IMR-90 (cell line): Measurements from ENCODE around the gene NALCN. TPM values are rescaled to one million over a fixed set of nuclear protein-coding genes. Genes with fewer than 3 reads are reported as not detected.
A peak's percentile ranks its signal among the peaks of the same experiment; 100 is the strongest.

Experiments
- ATAC-seq: fragments of 200-7000 bp; cut with Tn5 transposase; 2 replicates; pipeline ENCODE4 v1.9.1; 2020; ENCODE audit warnings: low read depth, mild to moderate bottlenecking, moderate library complexity
- BruUV-seq: library from RNA; stranded (reverse); fragments of 400-500 nt; replicated peaks from 2 replicates; lab custom pipeline; 2021; lab: Mats Ljungman, UMichigan
- CTCF ChIA-PET: fragments of 300-600 bp; formaldehyde crosslinking; extraction: SDS; loops from one replicate; lab custom pipeline; 2021; ENCODE audit warnings: antibody characterized with exemption; lab: Yijun Ruan, JAX
- POLR2A ChIA-PET: fragments of 300-600 bp; sonication (Branson Sonifier 250); formaldehyde crosslinking; loops from one replicate; lab custom pipeline; 2022; ENCODE audit warnings: antibody characterized with exemption; ENCODE audit not compliant: unreplicated experiment; lab: Charles Lee
- DNase-seq: peaks from one replicate; pipeline ENCODE4 v3.0.0; 2013
- H2AFZ ChIP-seq: replicated peaks from 2 replicates; pipeline ENCODE3; 2013; ENCODE audit warnings: low read length, mild to moderate bottlenecking; ENCODE audit not compliant: poor library complexity
- H2AK5ac ChIP-seq: 2 replicates; pipeline ENCODE4 v1.6.1; 2013; ENCODE audit warnings: low read depth, low read length, inconsistent platforms
- H2AK9ac ChIP-seq: replicated peaks from 2 replicates; pipeline ENCODE3; 2013; ENCODE audit warnings: mild to moderate bottlenecking, low read depth, low read length, moderate library complexity; ENCODE audit not compliant: poor library complexity
- H2BK120ac ChIP-seq: 2 replicates; pipeline ENCODE4 v1.6.1; 2013; ENCODE audit warnings: low read depth, low read length, inconsistent platforms
- H2BK15ac ChIP-seq: 3 replicates; pipeline ENCODE4 v1.6.1; 2013; ENCODE audit warnings: low read depth, low read length, inconsistent platforms
- H2BK20ac ChIP-seq: 2 replicates; pipeline ENCODE4 v1.6.1; 2013; ENCODE audit warnings: low read depth, mild to moderate bottlenecking, inconsistent platforms, low read length, moderate library complexity
- H2BK5ac ChIP-seq: 2 replicates; pipeline ENCODE4 v1.6.1; 2013; ENCODE audit warnings: mild to moderate bottlenecking, low read depth, low read length, inconsistent platforms; ENCODE audit not compliant: poor library complexity, severe bottlenecking
- H3K14ac ChIP-seq: replicated peaks from 2 replicates; pipeline ENCODE4 v1.6.1; 2013; ENCODE audit warnings: low read depth, low read length, inconsistent platforms
- H3K18ac ChIP-seq: 2 replicates; pipeline ENCODE4 v1.6.1; 2013; ENCODE audit warnings: low read depth, low read length, control low read depth
- H3K23ac ChIP-seq: 2 replicates; pipeline ENCODE4 v1.6.1; 2013; ENCODE audit warnings: low read depth, low read length, inconsistent platforms
- H3K27ac ChIP-seq: 2 replicates; pipeline ENCODE4 v1.5.1; 2013; ENCODE audit warnings: mild to moderate bottlenecking, control low read depth, low read length; ENCODE audit not compliant: insufficient read depth
- H3K27me3 ChIP-seq: 2 replicates; pipeline ENCODE4 v1.6.1; 2013; ENCODE audit warnings: low read length; ENCODE audit not compliant: control insufficient read depth, insufficient read depth
- H3K36me3 ChIP-seq: 2 replicates; pipeline ENCODE4 v1.6.1; 2013; ENCODE audit warnings: low read length, mixed read lengths; ENCODE audit not compliant: control insufficient read depth, insufficient read depth
- H3K4ac ChIP-seq: 2 replicates; pipeline ENCODE4 v1.6.1; 2013; ENCODE audit warnings: low read depth, low read length, inconsistent platforms
- H3K4me1 ChIP-seq: 2 replicates; pipeline ENCODE4 v1.6.1; 2013; ENCODE audit warnings: low read length, mixed read lengths; ENCODE audit not compliant: control insufficient read depth, insufficient read depth
- H3K4me2 ChIP-seq: 2 replicates; pipeline ENCODE4 v1.6.1; 2013; ENCODE audit warnings: low read depth, mild to moderate bottlenecking, control low read depth, low read length, moderate library complexity
- H3K4me3 ChIP-seq: 2 replicates; pipeline ENCODE4 v1.5.1; 2013; ENCODE audit warnings: low read depth, mild to moderate bottlenecking, control low read depth, low read length, moderate library complexity; ENCODE audit not compliant: insufficient read depth
- H3K56ac ChIP-seq: 2 replicates; pipeline ENCODE4 v1.6.1; 2013; ENCODE audit warnings: low read length, inconsistent platforms; ENCODE audit not compliant: insufficient read depth; ENCODE audit errors: extremely low read depth
- H3K79me1 ChIP-seq, 2 experiments: 2 replicates each; pipeline ENCODE4 v1.6.1; 2013; ENCODE audit warnings: low read length in 2 of 2, inconsistent platforms in 1 of 2, low read depth in 1 of 2
- H3K9ac ChIP-seq: 2 replicates; pipeline ENCODE4 v1.6.1; 2013; ENCODE audit warnings: low read depth, low read length, control low read depth
- H3K9me1 ChIP-seq: 2 replicates; pipeline ENCODE4 v1.6.1; 2013; ENCODE audit warnings: low read length, inconsistent platforms; ENCODE audit not compliant: insufficient read depth
- H3K9me3 ChIP-seq: 2 replicates; pipeline ENCODE4 v1.6.1; 2013; ENCODE audit warnings: low read length; ENCODE audit not compliant: control insufficient read depth, insufficient read depth
- H4K20me1 ChIP-seq: 2 replicates; pipeline ENCODE4 v1.6.1; 2013; ENCODE audit warnings: low read length, inconsistent platforms; ENCODE audit not compliant: insufficient read depth
- H4K5ac ChIP-seq: 2 replicates; pipeline ENCODE4 v1.6.1; 2013; ENCODE audit warnings: mild to moderate bottlenecking, low read depth, low read length, control low read depth
- H4K8ac ChIP-seq, 2 experiments: 2 replicates each; pipeline ENCODE4 v1.6.1; 2013; ENCODE audit warnings: low read depth in 2 of 2, low read length in 2 of 2, control low read depth in 1 of 2, inconsistent platforms in 1 of 2
- H4K91ac ChIP-seq: 2 replicates; pipeline ENCODE4 v1.6.1; 2013; ENCODE audit warnings: low read depth, low read length, inconsistent platforms; ENCODE audit not compliant: insufficient read depth
- BHLHE40 ChIP-seq: fragments of 150-350 bp; IDR thresholded peaks from 2 replicates; pipeline ENCODE4 v1.6.1; 2016; ENCODE audit warnings: mild to moderate bottlenecking, low read depth, low read length
- CTCF ChIP-seq: conservative IDR thresholded peaks from 2 replicates; pipeline ENCODE4 v1.5.1; 2012; ENCODE audit warnings: mild to moderate bottlenecking, low read depth, low read length, improper control_type of control experiment
- MAFK ChIP-seq: IDR thresholded peaks from 2 replicates; pipeline ENCODE4 v1.6.1; 2012; ENCODE audit warnings: low read depth, low read length, improper control_type of control experiment
- SMC3 ChIP-seq: fragments of 150-350 bp; IDR thresholded peaks from 2 replicates; pipeline ENCODE4 v1.6.1; 2016; ENCODE audit warnings: low read depth, mild to moderate bottlenecking, antibody characterized with exemption, low read length, moderate library complexity
- WGBS, 2 experiments: methylation state at CpG; one replicate each; pipeline versions ENCODE4 v1.1.5 to v1.1.7; 2013; ENCODE audit warnings: missing lambda C conversion rate in 2 of 2; ENCODE audit not compliant: insufficient read length in 1 of 2; ENCODE audit errors: extremely low coverage in 2 of 2; 5-methylcytosine and 5-hydroxymethylcytosine counted together
- dilution Hi-C: fragments of 300-500 bp; cut with HindIII; formaldehyde crosslinking; loops from one replicate; pipeline ENCODE4 v1.14.3; 2018; ENCODE audit warnings: low sequenced_read_pairs; ENCODE audit not compliant: unreplicated experiment
- in situ Hi-C: fragments of 300-500 bp; cut with MboI; formaldehyde crosslinking; loops from 3 replicates; pipeline ENCODE4 v1.14.3; 2019; ENCODE audit warnings: low sequenced_read_pairs, inconsistent platforms, mixed read lengths
- intact Hi-C: fragments of 100-400 bp; cut with micrococcal nuclease; formaldehyde crosslinking; loops from 2 replicates; pipeline ENCODE4 v1.10.0; 2022
- polyA plus RNA-seq, 3 experiments: library from polyadenylated mRNA; depleted of rRNA; stranded (reverse); fragments of >200 nt; gene quantifications; 2 replicates each; pipeline ENCODE4 v1.2.3, GENCODE V29; 2012; ENCODE audit warnings: low replicate concordance in 1 of 3
- total RNA-seq: library from RNA; depleted of rRNA; stranded (reverse); fragments of >200 nt; gene quantifications from 2 replicates; pipeline ENCODE4 v1.2.3, GENCODE V29; 2012

The NALCN gene
- total and polyA plus RNA-seq, 2 of the 4 experiments (the other 2 are of a cell fraction): 2.9 to 4.8 TPM

- H3K9me3 ChIP-seq: no peaks in the 10 kb centered on the region
- no peak overlapping the region for H3K4me3 ChIP-seq
- no peak overlapping the region for H3K56ac ChIP-seq
- ChIA-PET POLR2A (no interaction called here), CTCF (no interaction called here)
- H3K27ac ChIP-seq: no peak overlapping the region
- no peak overlapping the region for H3K18ac ChIP-seq
- no peak overlapping the region for H3K9ac ChIP-seq
- H3K4ac ChIP-seq: no peak overlapping the region
- H3K9me1 ChIP-seq: no peaks in the 10 kb centered on the region
- no peak overlapping the region for H4K8ac ChIP-seq
- no peak overlapping the region for H2BK15ac ChIP-seq
- no peak overlapping the region for H3K23ac ChIP-seq
- no peak overlapping the region for H3K14ac ChIP-seq
- H3K36me3 ChIP-seq: no peaks in the 10 kb centered on the region
- DNase-seq (peak; percentile 7), ATAC-seq (peak; percentile 35; the same call in 1 of the 2 replicates)
- no CpG with 5 or more reads among the region's 4 CpGs for WGBS, 2 experiments
- H2AFZ ChIP-seq: no peak overlapping the region
- dilution Hi-C loops: no loop called here
- no peak overlapping the region for H2BK20ac ChIP-seq
- H3K4me1 ChIP-seq: no peaks in the 10 kb centered on the region
- no peak overlapping the region for H2BK120ac ChIP-seq
- H4K5ac ChIP-seq: no peak overlapping the region
- in situ Hi-C loops: no loop called here
- no peaks in the 10 kb centered on the region for H3K27me3 ChIP-seq
- no peaks in the 10 kb centered on the region for H3K79me1 ChIP-seq
- BruUV-seq: no TSS peak
- no peak for TF ChIP-seq BHLHE40
- TF ChIP-seq SMC3: no peak
- no peak for TF ChIP-seq MAFK
- TF ChIP-seq CTCF: no peak
- no peak overlapping the region for H3K4me2 ChIP-seq
- no peak overlapping the region for H2AK5ac ChIP-seq
- H4K91ac ChIP-seq: no peak overlapping the region
- intact Hi-C loops: no loop called here
- no peak overlapping the region for H2AK9ac ChIP-seq
- H4K20me1 ChIP-seq: no peaks in the 10 kb centered on the region
- no peak overlapping the region for H2BK5ac ChIP-seq
These were observed 317.4 kb downstream of the NALCN start for GRCh38 chr13:101098873-101099272.
